ENCODE measurements around the gene TSPAN15.

DNA sequence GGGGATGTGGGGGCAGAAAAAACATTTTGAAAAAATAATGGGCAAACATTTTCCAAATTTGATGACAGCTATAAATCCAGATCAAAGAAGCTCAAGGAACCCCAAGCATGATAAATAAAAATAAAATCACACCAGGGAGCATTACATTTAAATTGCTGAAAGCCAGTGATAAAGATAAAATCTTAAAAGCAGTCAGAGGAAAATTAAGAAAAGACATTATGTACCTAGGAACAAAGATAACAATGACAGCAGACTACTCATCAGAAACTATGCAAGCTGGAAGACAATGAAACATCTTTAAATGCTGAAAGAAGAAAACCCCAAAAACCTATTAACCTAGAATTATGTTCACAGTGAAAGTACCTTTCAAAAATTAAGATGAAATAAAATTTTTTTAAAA lies 98.7 kb downstream of the TSPAN15 start:
- TF ChIP-seq YY1 (IDR thresholded peaks at IDR 0.05; ENCODE audit: insufficient read depth, insufficient read length) (no peak), ZNF274 (IDR thresholded peaks at IDR 0.05; ENCODE audit: low read depth, low read length) (no peak)
